Suprapubic skin (tissue), 4 donors: Measurements from ENCODE around the gene USP2. TPM values are rescaled to one million over a fixed set of nuclear protein-coding genes. Genes with fewer than 3 reads are reported as not detected.

Source experiments
- DNase-seq, 2 donors: peaks; one replicate each; pipeline ENCODE4 v3.0.0-alpha.2; 2019; ENCODE audit warnings: low spot score in 2 of 2
- H3K27ac ChIP-seq: fragments of 200-600 bp; sonication (generic); one replicate; pipeline ENCODE4 v1.5.1; 2019
- H3K27me3 ChIP-seq: fragments of 200-600 bp; sonication (generic); one replicate; pipeline ENCODE4 v1.5.1; 2019
- H3K36me3 ChIP-seq: fragments of 200-600 bp; sonication (generic); one replicate; pipeline ENCODE4 v1.5.1; 2019
- H3K4me1 ChIP-seq: fragments of 200-600 bp; sonication (generic); one replicate; pipeline ENCODE4 v1.5.1; 2019
- H3K4me3 ChIP-seq: fragments of 200-600 bp; sonication (generic); one replicate; pipeline ENCODE4 v1.5.1; 2019; ENCODE audit warnings: mild to moderate bottlenecking
- H3K9me3 ChIP-seq: fragments of 200-600 bp; sonication (generic); one replicate; pipeline ENCODE4 v1.5.1; 2019
- EP300 ChIP-seq: sonication (generic); formaldehyde crosslinking; IDR thresholded peaks from one replicate; pipeline ENCODE4 v1.6.1; 2017; ENCODE audit warnings: antibody characterized with exemption
- POLR2A ChIP-seq, 2 donors: fragments of 450-650 bp; IDR thresholded peaks; one replicate each; pipeline ENCODE4 v1.6.1; 2017; ENCODE audit warnings: antibody characterized with exemption in 2 of 2, mild to moderate bottlenecking in 2 of 2, moderate library complexity in 2 of 2
- POLR2AphosphoS5 ChIP-seq, 3 donors: sonication (generic); formaldehyde crosslinking; IDR thresholded peaks; one replicate each; pipeline ENCODE4 v1.6.1; 2017; ENCODE audit warnings: antibody characterized with exemption in 3 of 3
- WGBS: methylation state at CpG from one replicate; pipeline ENCODE4 v1.1.5; 2018; 5-methylcytosine and 5-hydroxymethylcytosine counted together
- total RNA-seq, 4 donors: library from RNA; depleted of rRNA; stranded (reverse); fragments of >200 nt; gene quantifications; one replicate each; pipeline ENCODE4 v1.1.0, GENCODE V29; 2016
- TF ChIP-seq, protein P1 (sequence below), 2 donors: fragments of 200-600 bp in 1 of 2; fragments of 450-650 bp in 1 of 2; sonication (generic) in 1 of 2; IDR thresholded peaks; one replicate each; pipeline ENCODE4 v1.5.1; 2016 to 2019; ENCODE audit warnings: antibody characterized with exemption in 2 of 2, mild to moderate bottlenecking in 1 of 2, moderate library complexity in 1 of 2

Gene USP2
- total RNA-seq, 4 donors from 2014 or later, result 5.9 to 25.4 (median 15.2) TPM

- H3K4me3 ChIP-seq, result no peak overlapping the region
- no peak overlapping the region for H3K27ac ChIP-seq
- no peak for DNase-seq
- H3K9me3 ChIP-seq, result no peaks in the 10 kb centered on the region
- H3K27me3 ChIP-seq, result peaks cover 7% of the 10 kb centered on the region
- peaks cover 26% of the 10 kb centered on the region for H3K4me1 ChIP-seq
- WGBS, result 84% methylated on average over 17 of the region's 17 CpGs
- TF ChIP-seq EP300, result no peak
- TF ChIP-seq POLR2AphosphoS5 (IDR thresholded peaks at IDR 0.05), result no peak
- TF ChIP-seq, protein P1, sequence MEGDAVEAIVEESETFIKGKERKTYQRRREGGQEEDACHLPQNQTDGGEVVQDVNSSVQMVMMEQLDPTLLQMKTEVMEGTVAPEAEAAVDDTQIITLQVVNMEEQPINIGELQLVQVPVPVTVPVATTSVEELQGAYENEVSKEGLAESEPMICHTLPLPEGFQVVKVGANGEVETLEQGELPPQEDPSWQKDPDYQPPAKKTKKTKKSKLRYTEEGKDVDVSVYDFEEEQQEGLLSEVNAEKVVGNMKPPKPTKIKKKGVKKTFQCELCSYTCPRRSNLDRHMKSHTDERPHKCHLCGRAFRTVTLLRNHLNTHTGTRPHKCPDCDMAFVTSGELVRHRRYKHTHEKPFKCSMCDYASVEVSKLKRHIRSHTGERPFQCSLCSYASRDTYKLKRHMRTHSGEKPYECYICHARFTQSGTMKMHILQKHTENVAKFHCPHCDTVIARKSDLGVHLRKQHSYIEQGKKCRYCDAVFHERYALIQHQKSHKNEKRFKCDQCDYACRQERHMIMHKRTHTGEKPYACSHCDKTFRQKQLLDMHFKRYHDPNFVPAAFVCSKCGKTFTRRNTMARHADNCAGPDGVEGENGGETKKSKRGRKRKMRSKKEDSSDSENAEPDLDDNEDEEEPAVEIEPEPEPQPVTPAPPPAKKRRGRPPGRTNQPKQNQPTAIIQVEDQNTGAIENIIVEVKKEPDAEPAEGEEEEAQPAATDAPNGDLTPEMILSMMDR (IDR thresholded peaks at IDR 0.05), result no peak
- TF ChIP-seq POLR2A (IDR thresholded peaks at IDR 0.05), result no peak
- peaks cover 12% of the 10 kb centered on the region for H3K36me3 ChIP-seq
These were observed 71.4 kb downstream of the USP2 start for GRCh38 chr11:119309953-119310681.

DNA sequence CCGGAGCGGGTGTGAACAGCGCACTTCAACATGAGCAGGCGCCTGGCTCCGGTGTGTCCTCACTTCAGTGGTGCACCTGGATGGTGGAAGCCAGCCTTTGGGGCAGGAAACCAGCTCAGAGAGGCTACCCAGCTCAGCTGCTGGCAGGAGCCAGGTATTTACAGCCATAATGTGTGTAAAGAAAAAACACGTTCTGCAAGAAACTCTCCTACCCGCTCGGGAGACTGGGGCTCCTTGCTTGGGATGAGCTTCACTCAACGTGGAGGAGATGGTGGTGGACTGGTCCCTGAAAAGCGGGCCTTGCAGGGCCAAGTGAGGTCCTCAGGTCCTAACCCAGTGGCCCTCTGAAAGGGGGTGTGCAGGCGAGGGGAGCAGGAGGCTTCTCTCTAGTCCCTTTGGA lies 72.1 kb downstream of the USP2 start:
- WGBS, result 72% methylated on average over 11 of the region's 11 CpGs
- Histone ChIP-seq H3K36me3 (peaks cover 12% of the 10 kb centered on the region), H3K27ac (no peak overlapping the region), H3K4me1 (peaks cover 21% of the 10 kb centered on the region), H3K4me3 (no peak overlapping the region), H3K27me3 (no peaks in the 10 kb centered on the region), H3K9me3 (no peaks in the 10 kb centered on the region)
- DNase-seq, result no peak
- no peak for TF ChIP-seq EP300
- no peak for TF ChIP-seq POLR2A (IDR thresholded peaks at IDR 0.05)

GRCh38 chr11:119307974-119308373 lies 73.5 kb downstream of the USP2 start:
- Histone ChIP-seq H3K9me3 (no peaks in the 10 kb centered on the region), H3K27me3 (no peaks in the 10 kb centered on the region), H3K36me3 (peaks cover 27% of the 10 kb centered on the region), H3K4me1 (peaks cover 21% of the 10 kb centered on the region), H3K4me3 (no peak overlapping the region), H3K27ac (no peak overlapping the region)
- TF ChIP-seq EP300 (no peak), POLR2A (IDR thresholded peaks at IDR 0.05) (no peak), POLR2AphosphoS5 (IDR thresholded peaks at IDR 0.05) (no peak)
- TF ChIP-seq, protein P1 (IDR thresholded peaks at IDR 0.05), result no peak
- no peak for DNase-seq
- 74% methylated on average over 5 of the region's 5 CpGs for WGBS

DNA sequence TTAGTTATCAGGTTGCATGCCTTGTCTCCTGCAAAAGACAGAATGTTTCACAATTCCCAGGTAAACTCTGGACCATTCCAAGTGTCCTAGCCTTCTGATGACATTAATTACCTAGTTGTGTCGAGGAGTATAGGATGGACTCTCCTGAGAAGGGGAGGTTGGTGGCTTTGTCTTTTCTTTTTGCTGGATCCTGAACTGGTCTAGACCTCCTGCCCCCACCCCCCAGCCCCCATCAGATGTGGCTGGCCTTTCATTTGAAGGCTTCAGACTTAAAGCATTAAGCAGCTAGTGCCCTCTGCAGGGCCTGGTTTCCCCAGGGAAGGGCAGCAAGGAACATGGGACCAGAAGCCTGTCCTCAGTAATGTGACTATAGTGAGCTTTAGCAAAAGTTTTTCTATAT lies 74.3 kb downstream of the USP2 start:
- WGBS, result 50% methylated on average over 1 of the region's 1 CpG
- no peaks in the 10 kb centered on the region for H3K27me3 ChIP-seq
- peaks cover 21% of the 10 kb centered on the region for H3K4me1 ChIP-seq
- H3K9me3 ChIP-seq, result no peaks in the 10 kb centered on the region
- peaks cover 34% of the 10 kb centered on the region for H3K36me3 ChIP-seq
- no peak for DNase-seq
- no peak overlapping the region for H3K4me3 ChIP-seq
- TF ChIP-seq POLR2A (IDR thresholded peaks at IDR 0.05) (no peak), POLR2AphosphoS5 (IDR thresholded peaks at IDR 0.05) (no peak), EP300 (no peak)
- TF ChIP-seq, protein P1 (IDR thresholded peaks at IDR 0.05), result no peak
- peak overlapping the region; percentile 34 for H3K27ac ChIP-seq

DNA sequence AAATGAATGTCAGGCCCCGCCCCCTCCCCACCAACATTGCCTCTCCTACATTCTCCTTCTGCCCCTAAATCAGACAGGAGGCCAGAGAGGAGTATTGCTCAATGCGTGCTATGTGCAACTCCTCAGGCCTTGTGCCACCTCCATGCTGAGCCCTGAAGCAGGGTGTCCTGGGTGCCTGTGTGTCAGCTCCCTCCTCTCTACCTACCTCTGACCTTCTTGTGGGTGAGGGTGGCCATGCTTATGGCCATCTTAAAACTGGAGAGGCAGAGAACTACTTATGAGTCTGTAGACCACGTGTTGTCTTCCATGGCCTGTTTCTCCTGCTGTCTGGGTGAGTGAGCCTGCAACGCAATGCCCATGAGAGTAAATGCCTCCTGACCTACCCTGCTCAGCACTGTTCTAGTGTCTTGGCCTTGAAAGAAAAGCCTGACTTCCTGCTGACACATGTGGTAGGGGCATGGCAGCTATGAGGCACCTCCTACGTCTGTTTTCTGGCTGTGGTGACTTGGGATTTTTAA lies 75.1 kb downstream of the USP2 start:
- DNase-seq, result no peak
- 75% methylated on average over 5 of the region's 5 CpGs for WGBS
- H3K4me3 ChIP-seq, result no peak overlapping the region
- peaks cover 36% of the 10 kb centered on the region for H3K36me3 ChIP-seq
- H3K4me1 ChIP-seq, result peaks cover 21% of the 10 kb centered on the region
- no peak for TF ChIP-seq POLR2A (IDR thresholded peaks at IDR 0.05)
- TF ChIP-seq EP300, result no peak
- TF ChIP-seq, protein P1 (IDR thresholded peaks at IDR 0.05), result no peak
- peak in 1 of 3 donors; percentile 17 for TF ChIP-seq POLR2AphosphoS5 (IDR thresholded peaks at IDR 0.05)
- H3K27ac ChIP-seq, result peak overlapping the region; percentile 34
- no peaks in the 10 kb centered on the region for H3K27me3 ChIP-seq
- no peaks in the 10 kb centered on the region for H3K9me3 ChIP-seq
